ENCODE measurements around the gene AMER3.

DNA sequence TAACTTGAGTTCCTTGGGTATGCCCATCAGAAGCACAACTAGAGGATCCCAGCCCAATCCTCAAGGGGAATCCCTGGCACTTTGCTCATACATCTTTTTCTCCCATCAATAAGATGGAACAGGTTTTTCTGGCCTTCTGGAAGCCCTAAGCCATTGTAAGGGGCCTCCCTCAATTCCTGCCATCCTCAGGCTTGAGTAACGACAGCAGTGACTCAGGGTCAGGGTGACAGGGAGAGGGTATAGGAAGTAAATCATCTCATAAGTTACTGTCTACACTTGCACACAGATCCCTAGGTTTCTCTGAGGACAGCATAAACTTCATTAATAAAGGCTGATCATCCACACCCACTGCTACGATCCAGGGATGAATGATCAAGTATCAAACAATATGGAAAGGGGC, 35.0 kb downstream of the AMER3 start:
- TF ChIP-seq YY1 (IDR thresholded peaks at IDR 0.05; ENCODE audit: insufficient read depth, insufficient read length) (no peak), SUZ12 (IDR thresholded peaks at IDR 0.05; ENCODE audit: extremely low read depth, insufficient read depth, insufficient read length) (no peak)

Data from NT2/D1 (cell line).